A673 (cell line): ENCODE results near the gene DMD.

Experiments
- CTCF ChIP-seq: fragments of 300-800, 200-600 bp; sonication (generic); conservative IDR thresholded peaks from 2 replicates; pipeline ENCODE4 v1.5.1; 2017; ENCODE audit warnings: low read depth, mild to moderate bottlenecking, antibody characterized with exemption, low read length, moderate library complexity, mixed read lengths
- EZH2 ChIP-seq: fragments of 200-600 bp; sonication (generic); IDR thresholded peaks from 2 replicates; pipeline ENCODE4 v1.6.1; 2017; ENCODE audit warnings: borderline replicate concordance, low read depth, mild to moderate bottlenecking, mixed read lengths, antibody characterized with exemption, low read length; ENCODE audit not compliant: poor library complexity, severe bottlenecking

- TF ChIP-seq CTCF (no peak), EZH2 (no peak)
These were observed 2012.1 kb downstream of the DMD start for GRCh38 chrX:31199056-31199839.
